ENCODE measurements around the gene FUT9.
"Not testable (repeated sequence)": the region's sequence is repeated elsewhere in the genome, so short reads cannot be mapped to it uniquely, and the experiment has no call there.

The FUT9 gene

DNA sequence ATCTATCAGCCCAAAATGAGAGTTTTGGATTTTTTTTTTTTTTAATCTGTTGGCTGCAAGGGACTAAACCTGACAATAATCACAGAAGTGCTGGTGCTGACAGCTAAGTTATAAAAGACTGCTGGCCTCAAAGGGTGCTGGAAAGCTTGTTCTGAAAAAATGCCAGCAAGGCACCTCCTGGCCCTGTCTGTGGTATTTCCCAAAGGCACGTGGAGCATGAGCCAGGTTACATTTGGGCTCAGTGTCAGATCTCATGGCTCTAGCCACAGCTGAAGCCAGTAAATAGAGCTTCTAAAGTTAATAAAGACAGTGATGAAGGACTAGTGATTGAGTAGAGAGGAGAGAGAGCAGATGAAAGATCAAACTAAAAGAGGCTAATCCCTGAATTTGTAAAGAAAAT, 178.9 kb downstream of the FUT9 start:
- DNase-seq, result no peak

DNA sequence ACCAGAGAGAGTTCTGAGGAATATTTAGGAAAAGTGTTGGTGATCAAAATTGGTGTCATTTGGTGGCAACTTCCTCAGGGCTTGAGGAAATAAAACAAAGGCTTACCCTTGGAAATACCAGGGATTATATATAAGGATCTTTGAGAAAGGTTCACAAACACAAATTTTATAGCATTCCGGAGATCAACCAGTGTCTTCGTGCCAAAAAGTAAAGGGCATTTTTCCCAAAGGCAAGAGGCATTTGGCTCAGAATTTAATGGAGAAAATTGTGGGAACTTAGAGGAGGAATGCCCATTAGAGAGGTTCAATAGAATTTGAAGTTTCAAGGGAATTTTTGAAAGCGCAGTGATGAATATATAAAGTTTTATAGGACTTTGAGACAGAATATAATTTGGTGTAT, 179.5 kb downstream of the FUT9 start:
- DNase-seq, result no peak

DNA sequence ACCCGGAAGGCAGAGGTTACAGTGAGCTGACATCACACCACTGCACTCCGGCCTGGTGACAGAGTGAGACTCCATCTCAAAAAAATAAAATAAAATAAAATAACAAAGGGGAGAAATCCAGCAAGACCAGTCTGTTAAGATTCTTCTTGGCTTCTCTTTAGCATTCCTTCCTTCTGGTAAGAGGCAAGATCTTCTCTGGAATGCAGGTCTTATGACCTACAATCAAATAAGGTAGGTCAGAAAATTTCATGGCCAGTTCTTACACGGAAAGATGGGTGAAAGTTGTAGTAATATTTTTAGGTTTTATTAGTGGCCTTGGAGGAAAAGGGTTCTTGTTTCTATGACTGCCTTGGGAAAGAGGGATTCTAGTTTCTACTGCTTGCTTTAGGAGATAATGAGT, 180.9 kb downstream of the FUT9 start:
- no peak for DNase-seq

DNA sequence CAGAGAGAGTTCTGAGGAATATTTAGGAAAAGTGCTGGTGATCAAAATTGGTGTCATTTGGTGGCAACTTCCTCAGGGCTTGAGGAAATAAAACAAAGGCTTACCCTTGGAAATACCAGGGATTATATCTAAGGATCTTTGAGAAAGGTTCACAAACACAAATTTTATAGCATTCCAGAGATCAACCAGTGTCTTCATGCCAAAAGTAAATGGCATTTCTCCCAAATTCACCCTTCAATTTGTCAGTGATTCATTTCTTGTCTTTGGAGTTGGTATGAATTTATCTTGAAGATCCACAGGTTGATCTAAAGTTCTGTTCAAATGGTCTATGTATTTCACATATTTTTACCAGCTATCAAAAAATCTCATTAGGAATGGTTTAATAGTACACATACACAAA, 181.5 kb downstream of the FUT9 start:
- DNase-seq, result no peak

DNA sequence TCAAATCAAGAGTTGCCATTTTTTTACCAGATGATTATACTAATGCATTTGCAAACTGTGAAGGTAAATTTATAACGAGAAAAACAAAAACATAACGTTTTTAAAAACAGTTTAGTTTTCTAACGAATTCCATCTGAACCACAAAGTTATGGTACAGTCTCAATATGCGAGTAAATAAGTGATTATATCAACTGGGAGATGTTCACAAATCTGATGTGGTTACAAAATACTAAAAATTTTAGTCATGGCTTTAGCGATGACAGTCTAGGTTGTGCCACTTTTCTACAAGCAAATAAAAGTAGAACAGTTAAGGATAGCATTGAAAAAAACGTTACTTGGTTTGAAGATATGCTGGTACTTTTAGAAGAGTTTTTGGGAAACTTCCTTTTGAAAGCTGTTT, 186.8 kb downstream of the FUT9 start:
- no peak for DNase-seq

DNA sequence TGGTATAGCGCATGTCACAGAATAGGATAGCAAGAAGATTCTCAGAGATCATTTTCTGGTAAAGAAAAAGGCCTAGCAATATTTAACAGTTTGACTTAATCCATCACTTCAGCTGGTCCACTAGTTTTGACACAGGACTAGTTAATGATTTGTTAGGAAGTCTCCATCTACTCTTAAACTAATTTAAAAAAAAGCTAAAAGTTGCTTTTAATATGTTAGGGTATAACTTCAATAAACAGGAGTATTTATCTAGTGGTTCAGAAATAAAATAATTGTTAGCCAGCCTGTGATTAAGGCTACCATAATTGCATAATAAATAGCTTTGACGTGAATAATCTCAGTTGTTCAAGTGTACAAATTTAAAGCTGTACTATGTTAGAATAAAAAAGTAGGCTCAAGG, 195.6 kb downstream of the FUT9 start:
- DNase-seq, result no peak

DNA sequence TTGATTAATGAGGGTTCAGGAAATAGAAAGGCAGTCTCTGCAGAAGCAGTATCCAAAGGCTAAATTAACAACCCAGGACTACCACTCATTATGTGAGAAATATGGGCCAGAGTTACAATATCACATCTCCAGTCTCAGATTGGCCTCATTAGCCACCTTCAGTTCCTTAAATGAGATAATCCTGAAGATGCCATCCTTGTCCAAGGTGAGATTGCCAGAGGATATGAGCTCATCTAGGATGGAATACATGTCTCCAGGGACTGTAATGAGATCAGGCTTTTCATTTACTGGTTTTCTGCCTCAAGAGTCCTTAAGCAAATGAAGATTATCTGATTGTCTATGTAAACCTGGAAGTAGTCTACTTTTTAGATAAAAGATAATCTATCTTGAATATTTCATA, 196.3 kb downstream of the FUT9 start:
- no peak for DNase-seq

DNA sequence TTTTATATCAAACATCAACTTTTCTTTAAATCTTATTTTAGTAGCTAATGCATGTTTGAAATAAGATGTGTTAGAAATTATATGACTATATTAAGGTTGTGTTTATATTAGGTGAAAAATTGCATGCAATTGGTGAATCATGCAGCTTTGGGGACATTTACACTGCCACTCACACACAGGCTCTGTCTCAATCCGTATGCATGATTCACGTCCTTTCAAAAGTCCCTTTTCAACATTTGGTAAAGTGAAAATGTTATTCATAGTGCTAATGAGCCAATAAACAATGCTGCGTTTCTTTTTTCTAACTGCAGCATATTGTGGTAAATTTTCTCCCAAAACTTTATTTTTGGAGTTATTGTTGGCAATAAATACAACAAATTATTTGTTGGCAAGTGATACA, 198.0 kb downstream of the FUT9 start:
- no peak for DNase-seq

DNA sequence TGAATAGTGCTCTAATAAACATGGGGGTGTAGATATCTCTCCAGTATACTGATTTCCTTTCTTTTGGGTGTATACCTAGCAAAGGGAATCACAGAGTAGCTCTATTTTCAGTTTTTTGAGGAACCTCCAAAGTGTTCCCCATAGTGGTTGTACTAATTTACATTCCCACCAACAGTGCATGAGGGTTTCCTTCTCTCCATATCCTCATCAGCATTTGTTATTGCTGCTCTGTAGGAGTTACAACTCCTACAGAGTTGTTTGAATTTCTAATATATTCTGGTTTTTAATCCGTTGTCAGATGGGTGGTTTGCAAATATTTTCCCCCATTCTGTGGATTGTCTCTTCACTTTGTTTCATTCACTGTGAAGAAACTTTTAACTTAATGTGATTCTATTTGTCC, 207.9 kb downstream of the FUT9 start:
- DNase-seq, result no peak

DNA sequence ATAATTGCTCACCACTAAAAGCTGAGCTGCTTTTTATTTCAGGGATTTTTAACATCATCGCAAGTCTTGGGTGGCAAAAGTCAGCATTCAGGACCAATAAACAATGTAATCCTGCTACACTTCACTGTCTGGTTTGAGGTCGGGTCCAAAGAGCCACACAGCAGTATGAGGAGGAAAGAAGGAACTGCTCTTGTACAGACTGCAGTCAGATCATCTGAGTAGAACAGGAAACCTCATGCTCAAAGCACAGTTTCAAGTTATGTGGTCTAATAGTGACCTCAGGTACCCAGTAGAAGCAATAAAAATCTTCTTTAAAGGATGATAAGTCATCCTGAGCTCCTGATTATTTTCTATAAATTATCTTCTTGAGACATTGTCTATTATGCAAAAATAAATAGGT, 211.4 kb downstream of the FUT9 start:
- no peak for DNase-seq

DNA sequence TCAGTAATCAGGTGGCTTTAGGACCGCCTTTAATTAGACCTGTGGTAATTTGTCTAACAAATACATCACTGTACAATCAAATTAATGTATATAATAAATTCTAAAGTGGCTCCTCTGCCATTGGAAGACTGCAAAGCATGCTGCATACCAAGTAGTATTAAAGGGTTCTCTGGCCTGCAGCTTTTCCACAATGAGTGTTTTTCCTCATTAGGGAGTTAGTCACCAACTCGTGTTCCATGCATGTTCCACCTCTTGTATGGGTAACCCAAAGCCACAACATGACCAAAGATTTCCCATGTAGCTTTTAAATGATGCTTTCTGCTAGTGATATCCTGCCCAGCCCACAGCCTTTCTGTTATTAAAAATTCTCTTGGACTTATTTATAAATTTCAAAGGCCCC, 218.7 kb downstream of the FUT9 start:
- no peak for DNase-seq

DNA sequence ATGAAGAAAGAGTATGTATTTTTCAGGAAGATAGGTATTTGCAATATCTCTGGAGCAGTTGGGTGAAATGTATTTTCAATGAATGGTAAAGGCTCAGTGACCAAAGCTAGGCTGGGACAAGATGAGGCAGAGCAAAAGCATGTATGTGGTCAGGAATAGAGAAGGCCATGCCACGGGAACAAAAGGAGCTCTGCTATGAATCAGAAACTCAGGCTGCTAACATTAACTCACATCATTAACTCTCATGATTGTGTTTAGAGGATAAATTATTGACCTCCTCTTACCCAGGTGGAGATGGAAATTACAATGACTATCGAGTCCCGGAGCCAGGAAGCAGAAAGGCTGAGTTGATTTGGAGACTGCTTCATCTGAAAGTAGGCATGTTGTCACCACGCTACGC, 220.2 kb downstream of the FUT9 start:
- DNase-seq, result no peak

DNA sequence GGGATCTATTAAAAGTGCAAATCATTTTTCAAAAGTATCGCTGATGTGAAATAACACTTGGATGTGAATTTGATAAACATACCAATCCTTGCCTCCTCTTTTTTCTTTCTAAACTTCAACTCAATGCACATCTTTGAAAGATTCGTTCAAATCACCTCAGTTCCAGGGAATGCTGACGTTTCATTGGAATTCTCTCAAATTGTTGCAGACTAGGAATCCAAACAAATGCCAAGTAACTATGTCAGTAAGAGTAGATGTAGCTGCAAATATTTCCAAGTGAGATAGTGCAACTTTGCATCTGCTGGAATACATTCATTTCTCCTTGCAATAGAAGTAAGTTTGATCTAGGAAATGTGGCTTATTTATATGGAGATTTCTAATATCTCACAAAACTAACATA, 220.7 kb downstream of the FUT9 start:
- DNase-seq, result no peak

DNA sequence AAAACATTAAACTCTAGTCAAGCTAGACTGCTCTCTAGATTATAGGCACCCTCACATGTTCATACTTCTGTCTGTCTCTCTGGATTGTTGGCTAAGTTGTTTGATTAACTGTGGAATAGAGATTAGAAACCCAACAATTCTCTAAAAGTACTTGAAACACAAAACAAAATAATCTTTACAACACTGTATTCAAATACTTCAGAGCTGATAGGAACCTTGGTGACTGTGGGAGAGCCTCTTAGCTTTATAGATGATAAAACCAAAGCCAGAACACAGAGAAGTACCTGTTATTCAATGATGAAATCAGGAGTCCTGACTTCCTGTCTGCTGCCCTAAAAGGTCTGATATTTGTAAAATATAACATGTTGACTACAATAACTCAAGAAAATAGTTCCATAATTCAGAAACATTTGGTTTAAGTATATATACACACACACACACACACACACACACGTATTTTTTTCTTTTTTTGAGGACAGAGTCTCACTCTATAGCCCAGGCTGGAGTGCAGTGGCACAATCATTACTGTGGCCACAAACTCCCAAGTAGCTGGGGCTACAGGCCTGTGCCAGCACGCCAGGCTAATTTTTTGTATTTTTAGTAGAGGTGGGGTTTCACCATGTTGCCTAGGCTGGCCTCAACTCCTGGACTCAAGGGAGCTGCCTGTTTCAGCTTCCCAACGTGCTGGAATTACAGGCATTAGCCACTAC, 222.0 kb downstream of the FUT9 start:
- DNase-seq, result no peak

DNA sequence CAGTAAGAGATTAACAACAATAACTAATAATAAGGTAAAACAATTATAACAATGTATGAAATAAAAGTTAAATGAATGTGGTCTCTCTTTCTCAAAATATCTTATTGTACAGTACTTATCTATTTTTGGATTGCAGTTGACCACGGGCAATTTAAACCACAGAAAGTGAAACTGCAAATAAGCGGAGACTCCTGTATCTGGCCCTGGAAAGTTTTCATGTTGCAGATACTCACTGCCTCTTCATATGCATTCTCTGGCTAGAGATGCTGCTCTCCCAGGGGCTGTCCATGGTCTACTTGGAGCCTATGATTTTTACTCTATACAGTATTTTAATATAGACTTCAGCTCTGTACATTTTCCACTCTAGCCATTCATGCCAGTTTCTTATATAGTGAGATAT, 230.8 kb downstream of the FUT9 start:
- peak; percentile 5 for DNase-seq

DNA sequence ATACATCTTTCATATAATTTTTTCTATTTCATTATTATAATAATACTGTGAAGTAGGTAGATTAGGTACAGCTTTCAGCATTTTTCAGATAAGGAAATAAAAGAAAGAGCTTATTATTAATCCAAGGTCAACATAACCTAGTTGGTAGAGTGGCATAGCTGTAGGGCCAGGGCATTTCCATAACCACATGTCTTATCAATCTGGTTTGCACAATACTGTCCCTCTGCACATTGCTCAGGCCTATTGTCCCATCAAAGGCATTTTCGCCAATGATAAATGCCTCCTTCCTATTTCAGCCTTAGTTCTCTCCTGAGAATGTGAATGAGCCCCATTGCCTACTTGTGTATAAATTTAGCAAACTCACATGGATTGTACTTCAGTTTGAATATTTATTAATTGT, 234.0 kb downstream of the FUT9 start:
- no peak for DNase-seq

DNA sequence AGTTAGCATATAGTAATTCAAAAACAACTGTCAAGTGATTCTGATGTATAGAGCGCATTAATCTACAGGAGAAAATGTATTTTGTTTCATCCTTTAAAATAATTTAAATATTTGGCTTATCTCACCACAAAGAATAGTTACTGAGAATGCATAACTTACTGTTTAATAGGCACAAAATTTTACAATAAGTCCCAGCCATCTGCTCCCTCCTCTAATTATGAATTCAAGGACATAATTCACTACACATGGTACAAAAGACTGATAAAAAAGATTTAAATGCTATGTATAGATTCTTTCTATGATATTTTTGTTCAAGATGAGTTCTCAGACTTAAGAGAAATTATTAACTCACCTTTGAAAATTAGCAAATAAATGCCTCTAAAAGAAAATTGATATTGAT, 242.0 kb downstream of the FUT9 start:
- DNase-seq, result no peak

DNA sequence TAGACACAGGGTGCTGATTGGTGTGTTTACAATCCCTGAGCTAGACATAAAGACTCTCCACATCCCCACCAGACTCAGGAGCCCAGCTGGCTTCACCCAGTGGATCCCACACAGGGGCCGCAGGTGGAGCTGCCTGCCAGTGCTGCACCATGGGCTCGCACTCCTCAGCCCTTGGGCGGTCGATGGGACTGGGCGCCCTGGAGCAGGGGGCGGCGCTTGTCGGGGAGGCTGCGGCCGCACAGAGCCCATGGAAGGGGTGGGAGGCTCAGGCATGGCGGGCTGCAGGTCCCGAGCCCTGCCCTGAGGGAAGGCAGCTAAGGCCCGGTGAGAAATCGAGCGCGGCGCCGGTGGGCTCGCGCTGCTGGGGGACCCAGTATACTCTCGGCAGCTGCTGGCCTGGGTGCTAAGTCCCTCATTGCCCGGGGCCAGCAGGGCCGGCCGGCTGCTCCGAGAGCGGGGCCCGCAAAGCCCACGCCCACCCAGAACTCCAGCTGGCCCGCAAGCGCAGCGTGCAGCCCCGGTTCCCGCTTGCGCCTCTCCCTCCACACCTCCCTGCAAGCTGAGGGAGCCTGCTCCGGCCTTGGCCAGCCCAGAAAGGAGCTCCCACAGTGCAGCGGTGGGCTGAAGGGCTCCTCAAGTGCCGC, 245.1 kb downstream of the FUT9 start:
- not testable (repeated sequence) for DNase-seq

All from RPMI8226 (cell line).